HTERT RPE-1 (cell line): ENCODE data around the gene ACOX3.
"Not testable (repeated sequence)": the region's sequence is repeated elsewhere in the genome, so short reads cannot be mapped to it uniquely, and the experiment has no call there.

Experiments
- in situ Hi-C: fragments of 300-500 bp; cut with MboI; formaldehyde crosslinking; loops from 4 replicates; pipeline ENCODE4 v1.14.3; 2020; ENCODE audit warnings: low sequenced_read_pairs

The ACOX3 gene

DNA sequence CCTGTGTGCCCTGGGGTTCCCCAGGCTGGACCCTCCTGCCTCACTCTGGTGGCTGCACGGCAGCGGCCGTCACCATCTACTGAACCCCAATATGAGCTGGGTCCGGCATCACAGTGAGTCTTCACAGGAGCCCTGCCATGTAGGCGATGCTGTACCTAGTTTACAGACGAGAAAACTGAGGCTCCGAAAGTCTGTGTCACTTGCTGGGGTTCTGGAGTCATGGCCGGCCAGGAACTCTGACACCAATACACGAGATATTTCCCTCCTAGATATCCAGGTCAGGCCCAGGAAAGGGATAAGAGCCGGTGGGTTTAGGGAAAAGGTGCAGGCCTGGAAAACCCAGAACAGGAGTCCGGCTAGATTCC lies 96.6 kb downstream of the ACOX3 start:
- in situ Hi-C loops, result no loop called here

DNA sequence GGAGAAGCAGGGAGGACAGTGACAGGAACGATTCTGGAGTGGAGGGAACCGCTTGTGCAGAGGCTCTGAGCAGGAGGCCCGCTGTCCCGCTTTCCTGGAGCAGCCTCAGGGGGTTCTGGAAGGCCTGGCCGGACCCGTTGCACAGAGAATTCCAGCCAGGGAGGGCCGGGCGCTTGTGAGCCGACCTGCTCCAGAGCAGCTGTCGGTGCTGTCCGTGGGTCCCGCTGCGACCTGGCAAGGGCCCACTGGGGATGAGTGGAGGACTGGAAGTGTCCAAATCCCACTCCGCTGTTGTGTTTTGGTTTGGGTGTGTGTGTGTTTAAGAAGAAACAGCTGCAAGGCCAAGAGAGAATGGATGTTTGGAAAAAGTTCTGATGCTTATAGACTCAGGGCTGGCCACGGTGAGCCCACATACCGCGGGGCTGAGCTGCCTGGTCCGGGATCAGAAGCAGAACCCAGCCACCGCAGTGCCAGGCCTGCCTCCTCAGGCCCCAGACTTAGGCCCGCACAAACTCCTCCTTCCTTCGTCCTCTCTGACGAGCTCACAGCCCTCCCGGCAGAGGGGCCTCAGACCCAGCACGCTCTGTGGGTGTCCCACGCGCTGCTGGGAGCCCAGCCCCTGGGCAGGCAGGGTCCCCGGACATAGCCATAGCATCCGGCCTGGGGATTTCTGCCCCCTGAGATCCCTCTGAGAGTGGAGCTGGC lies 97.1 kb downstream of the ACOX3 start:
- in situ Hi-C loops, result no loop called here

DNA sequence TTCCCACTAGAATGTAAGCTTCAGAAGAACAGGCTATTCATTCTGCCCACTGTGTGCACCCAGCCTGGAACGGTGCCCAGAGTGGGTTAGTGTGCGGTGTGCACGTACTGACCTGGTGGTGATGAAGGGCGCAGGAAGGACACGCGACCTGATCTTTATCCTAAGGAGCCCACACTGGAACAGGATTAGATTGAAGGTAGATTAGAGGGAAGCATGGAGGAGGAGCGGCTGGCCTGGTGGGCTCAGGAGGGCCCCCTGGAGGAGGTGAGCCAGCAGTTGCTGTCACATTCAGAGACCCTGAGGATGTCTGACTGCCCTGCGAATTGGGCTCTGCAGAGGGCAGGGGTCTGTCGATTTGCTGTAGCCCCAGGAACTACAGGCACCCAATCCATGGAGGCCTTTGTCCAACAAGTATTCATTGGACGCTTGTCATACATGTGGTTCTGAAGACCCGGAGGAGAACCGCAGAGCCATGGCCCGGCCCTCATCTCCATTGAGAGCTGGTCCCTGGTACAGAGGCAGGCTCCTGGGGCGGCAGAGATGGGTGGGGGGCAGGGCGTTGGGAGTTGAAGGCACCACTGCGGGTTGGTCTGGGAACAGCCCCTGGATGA lies 97.8 kb downstream of the ACOX3 start:
- in situ Hi-C loops, result no loop called here

DNA sequence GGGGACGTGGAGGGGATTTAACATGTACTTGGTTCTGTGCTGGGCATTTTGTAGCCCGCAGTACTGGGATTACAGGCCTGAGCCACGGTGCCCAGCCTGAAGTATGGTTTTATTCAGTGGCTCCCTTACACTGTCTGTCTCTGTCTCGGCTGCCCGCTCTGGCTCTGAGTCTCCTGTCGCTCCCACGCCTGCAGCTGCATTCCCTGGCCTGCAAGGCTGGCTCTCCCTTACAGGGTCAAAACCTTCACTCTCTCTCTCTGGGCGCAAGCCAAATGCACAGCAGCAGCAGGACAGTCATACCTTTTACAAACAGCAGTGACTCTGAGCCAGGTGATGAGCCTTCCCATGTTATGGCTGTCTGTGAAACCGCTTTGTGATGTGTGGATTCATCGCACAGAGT lies 98.8 kb downstream of the ACOX3 start:
- in situ Hi-C loops, result no loop called here

DNA sequence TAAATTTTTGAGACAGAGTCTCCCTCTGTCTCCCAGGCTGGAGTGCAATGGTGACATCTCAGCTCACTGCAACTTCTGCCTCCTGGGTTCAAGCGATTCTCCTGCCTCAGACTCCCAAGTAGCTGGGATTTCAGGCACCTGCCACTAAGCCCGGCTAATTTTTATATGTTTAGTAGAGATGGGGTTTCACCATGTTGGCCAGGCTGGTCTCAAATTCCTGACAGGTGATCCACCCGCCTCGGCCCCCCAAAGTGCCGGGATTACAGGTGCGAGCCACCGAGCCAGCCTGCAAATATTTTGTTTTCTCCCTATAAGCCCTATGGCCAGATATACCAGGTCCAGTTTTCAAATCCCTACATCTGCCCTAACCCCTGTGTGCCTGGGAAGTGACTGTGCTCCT lies 99.2 kb downstream of the ACOX3 start:
- in situ Hi-C loops, result not testable (repeated sequence)

DNA sequence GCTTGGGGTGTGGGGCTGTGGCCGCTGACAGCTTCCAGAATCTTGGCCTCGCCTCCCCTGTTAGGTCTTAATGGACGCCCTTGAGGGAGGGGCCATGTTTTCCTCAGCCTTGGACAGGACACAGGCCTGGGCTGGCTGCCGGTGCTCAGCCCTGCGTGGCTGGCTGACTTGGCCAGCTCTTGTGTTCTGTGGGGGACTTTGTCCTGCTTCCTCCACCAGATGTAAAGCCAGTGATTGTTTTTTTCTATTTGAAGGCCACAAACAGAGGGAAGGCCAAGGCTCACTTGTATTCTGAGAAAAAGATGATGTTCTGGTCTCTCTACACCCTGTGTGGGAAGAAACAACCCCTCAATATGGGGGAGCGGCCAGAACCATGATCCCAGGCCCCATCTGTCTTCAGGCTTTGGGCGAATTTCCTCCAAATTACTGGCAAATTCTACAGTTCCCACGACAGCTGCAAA lies 99.7 kb downstream of the ACOX3 start:
- in situ Hi-C loops, result no loop called here

DNA sequence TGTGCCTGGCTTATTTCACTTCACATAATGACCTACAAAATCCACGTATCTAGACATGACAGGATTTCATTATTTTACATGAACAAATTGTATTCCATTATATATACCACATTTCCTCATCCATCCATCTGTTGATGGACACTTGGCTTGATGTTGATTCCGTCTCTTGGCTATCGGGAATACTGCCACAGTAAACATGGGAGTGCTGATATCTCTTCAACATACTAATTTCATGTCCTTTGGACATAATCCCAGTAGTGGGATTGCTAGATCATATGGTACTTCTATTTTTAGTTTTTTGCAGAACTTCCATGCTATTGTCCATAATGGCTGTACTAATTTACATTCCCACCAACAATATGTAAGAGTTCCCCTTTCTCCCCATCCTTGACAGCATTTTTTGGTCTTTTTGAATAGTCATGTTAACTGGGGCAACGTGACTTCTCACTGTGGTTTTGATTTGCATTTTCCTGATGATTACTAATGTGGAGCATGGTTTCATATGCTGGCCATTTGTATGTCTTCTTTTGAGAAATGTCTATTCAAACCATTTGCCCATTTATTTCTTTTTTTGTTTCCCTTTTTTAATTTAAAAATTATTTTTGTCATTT lies 102.1 kb downstream of the ACOX3 start:
- in situ Hi-C loops, result no loop called here

DNA sequence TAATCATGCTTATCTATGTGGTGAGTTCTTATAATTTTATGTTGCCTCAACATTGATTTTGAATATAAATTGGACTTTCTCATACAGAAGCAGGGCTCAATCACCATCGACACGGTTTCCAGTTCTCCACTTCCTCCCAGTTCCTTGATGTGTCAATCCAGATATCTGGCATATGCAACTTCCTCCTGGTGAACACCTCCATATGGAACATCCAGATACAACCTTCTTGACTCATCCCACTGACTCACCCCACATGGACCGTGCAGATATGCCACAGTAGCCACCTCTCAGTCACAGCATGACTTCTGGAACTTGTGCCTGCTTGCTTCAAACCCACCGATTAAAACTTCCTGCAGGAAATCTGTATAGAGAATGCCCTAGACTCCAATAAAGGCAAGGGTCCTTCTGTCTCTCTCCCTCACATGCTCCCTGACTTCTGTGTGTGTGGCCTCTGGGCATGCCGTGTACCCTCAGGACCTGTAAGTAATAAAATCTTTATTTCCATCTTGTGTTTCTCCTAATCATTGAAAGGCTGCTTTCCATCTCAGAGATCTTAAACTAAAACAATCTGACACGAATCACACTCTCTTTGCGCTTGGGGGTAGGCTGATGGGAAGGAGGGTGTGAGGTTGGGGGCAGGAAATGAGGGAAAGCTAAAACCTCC lies 104.0 kb downstream of the ACOX3 start:
- in situ Hi-C loops, result no loop called here

DNA sequence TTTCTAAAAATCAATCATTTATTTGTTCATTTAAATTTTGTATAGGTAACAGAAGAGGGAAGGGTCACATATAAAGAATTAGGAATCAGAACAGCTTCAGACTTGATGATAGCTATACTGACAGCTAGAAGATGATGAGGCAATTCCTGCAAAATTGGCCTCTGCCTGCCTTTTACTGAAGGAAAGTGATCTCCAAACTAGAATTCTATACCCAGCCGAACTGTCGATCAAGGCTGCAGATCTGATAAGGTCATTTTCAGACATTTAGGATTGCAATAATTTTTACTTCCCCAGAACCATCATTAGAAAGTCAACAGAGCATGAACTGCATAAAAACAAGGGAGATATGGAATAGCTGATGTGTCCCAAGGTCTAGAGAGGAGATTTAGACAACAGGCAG lies 104.7 kb downstream of the ACOX3 start:
- in situ Hi-C loops, result no loop called here

DNA sequence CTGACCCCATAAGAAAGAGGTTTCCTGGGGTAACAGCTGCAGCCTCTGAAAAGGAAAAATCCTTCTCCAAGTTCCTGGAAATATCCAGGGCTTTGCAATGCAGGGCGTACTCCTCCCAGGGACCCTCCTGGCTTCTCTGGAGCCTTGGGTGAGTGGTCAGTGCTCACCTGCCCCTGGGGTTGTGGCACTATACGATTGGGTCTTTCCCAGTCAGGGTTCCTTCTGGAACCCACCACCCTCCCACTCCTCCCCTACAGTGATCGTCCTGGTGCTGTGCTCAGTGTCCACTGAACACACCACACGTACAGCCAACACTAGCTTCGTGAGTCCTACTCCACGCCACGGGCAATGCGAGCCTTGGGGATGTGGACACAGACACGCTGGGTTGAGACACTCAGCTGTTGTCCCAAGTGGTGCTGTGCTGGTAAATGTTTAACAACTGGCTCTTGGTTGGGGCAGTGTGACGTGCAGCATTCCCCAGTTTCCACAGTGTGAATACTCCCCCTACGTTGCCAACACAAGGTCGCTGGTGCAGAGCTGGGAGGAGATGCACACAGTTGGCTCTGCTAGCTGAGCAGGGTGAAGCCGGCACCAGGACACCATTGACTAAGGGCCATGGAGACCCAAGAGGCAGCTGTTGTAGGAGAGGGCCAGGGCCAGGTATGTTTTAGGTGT lies 105.6 kb downstream of the ACOX3 start:
- in situ Hi-C loops, result no loop called here

DNA sequence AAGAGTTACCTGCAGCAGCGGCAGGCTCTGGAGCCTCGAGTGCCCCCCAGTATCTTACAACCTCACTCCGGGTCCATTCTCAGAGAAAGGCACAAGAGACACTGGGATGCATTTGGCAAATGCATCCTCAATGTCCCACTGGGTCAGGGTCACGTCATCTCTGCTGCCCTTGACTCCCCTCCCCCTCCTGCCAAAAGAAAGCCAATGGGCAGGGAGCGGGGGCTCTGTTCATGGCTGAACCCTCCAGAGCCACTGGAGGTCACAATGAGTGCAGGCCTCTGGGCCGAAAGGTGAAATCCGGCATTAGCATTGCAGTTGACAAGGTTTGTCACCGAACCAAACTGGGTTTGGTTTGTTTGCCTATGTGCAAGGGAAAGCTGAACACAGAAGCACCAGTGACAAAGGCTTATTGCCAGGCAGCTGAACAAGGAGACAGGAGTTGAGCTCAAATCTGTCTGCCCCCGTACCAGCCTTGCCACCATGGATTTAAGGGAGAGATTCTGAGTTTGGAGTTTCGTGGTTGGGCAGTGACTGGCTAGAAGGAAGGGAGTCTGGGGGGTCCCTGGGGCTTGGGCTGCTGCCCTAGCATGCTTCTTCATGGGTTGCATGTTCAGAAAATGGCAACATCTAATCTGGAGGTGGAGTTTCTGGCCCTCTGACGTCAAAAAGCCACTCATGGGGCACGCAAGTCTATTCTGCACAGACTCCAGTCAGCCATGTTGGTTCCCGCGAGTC lies 106.6 kb downstream of the ACOX3 start:
- in situ Hi-C loops, result no loop called here

DNA sequence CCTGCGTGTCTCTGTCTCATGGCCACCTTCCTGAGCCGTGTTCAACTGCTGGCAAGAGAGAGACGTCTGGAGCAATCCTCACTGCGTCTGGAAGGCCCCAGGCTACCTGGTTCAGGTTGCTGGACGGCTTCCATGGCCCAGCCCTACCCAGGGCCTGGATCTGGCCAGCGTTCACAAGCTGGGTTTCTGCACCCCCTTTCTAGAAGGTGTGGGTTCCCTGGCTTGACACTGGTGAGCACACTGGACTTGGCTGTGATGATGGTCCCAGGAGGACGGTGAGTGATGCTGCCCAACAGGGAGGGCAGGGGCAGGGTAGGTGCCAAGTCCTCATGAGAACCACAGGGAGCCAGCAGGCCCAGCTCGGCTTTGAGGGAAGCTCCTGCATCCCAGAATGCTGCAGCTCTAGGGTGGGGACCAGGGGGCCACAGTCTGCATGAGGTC lies 107.6 kb downstream of the ACOX3 start:
- in situ Hi-C loops, result no loop called here

DNA sequence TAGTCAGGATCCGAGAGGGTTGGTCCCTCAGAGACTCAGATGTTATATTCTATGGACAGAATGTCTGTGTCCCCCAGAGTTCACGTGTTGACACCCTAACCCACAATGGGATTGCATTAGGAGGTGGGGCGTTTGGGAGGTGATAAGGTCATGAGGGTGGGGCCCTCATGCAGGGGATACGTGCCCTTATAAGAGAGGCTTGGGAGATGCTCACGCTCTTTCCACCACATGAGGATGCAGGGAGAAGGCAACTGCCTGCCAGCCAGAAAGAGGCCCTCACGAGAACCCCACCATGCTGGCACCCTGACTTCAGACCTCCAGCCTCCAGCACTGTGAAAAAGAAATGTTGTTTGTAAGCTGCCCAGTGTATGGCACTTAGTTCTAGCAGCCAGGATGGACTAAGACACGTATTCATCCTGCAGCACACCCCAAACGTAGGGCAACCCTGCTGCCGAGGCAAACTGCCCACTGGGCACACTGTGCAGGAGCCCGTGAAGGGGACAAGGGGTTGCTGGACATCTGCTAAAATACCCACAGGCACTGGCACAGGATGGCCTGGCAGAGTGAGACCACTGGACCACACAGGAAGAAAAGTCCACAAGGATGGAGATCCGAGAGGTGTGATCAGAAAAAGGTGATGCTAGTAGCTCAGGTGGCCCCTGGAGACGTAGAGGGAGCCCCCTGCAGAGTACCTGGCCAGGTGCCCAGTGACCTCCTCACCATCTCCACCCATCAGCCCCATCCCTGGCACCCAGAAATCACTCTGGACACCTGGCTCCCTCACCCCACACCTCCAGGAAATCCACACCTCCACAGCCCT lies 108.3 kb downstream of the ACOX3 start:
- in situ Hi-C loops, result no loop called here

DNA sequence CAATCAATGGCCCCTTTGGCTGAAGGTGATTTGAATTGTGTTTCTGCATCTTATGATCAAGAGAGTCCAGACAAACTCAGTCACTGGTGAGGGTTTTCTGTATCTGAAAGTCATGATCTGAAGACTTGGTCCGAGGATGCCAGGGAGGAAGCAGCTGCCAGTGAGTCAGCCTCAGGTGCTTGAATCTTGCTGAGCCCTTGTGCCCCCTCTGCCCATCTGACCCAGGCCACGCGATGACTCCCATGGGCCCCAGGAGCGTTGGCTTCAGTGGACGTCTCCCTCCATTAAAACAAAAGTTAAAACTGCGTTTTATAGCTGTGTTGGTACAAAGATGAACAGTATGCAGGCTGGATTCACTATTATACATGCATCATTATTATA lies 109.0 kb downstream of the ACOX3 start:
- in situ Hi-C loops, result no loop called here

DNA sequence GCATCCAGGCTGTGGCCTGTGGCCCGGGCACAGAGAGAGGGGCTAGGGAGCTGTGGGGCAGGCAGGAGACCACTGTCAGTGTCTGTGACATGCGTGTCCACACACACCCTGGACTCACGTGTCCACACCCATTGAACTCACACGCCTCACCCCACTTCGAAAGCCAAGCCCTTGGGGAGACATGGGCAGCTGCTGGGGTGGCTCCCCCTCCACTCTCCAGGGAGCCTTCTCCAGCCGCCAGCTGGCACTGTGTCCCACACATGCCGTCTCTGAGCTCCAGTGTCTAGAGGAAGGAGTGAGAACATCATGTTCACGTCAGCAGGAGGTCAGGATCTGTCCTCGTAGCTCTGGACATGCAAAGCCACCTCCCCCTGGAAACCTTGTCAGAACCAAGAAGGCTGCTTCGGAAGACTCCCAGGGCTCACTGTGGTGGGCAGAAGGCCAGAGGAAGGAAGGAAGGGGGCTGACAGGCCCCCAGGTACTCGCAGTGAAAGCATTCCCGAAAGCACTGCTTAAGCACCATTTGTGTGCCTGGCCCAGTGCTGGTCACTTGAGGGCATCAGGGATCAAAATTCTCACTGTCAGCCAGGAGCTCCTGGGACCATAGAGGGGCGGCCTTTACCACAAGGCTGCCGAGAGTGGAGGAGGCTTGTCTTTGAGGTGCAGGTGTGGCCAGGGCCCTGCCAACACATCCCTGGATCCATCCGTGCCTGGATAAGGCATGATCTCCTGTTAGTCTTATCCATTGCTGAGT lies 109.5 kb downstream of the ACOX3 start:
- in situ Hi-C loops, result no loop called here

DNA sequence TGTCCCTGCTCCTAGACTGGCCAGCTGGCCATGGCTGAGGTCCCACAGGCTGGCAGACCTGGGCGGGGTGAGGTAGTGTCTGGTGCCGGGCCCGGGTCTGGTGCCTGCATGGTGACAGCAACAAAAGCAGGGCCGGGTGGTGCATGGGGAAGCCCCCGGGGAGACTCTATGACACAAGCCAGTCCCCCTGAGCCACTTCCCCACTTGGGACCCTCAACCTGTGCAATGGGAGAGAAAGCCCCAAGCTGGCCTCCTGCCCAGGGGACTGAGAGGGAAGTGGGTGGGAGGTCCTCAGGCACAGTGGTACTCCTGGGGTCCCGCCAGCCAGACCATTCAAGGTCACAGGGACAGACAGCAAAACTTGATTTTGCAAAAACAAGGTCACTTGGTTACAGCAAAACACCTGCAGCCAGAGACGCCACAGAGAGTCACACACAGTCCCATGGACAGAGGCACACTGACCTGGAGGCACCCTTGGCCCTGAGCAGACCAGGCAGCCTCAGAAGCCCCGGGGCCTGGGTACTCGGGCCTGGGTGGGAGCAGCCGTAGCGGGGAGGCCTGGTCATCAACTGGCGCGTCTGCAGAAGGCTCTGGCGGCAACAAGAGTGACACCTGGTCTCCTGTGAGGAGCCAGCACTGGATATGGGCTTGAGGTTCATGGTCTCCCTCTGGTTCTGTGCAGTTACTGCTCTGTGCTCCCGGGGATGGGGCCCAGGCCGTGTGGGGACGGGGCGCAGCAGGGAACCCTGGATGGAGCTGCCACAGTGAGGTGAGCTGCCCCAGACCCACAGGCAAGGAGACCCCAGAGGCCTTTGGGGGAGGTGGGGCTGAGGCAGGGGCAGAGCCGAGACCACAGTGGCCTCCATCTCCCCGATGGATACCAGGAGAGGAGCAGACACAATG lies 110.4 kb downstream of the ACOX3 start:
- in situ Hi-C loops, result no loop called here

DNA sequence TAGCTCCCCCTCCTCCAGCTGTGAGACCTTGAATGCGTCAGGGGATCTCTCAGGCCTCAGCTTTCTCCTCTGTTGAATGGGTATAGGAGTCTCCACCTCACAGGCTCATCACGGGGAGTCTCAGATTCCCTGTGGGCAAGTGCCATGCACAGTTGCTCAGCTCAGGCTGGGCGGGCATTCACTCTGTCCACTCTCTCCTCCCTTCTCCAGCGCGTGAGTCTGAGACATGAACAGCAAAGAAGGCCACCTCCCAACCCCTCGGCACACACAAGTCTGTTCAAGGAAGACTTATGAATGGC lies 111.0 kb downstream of the ACOX3 start:
- in situ Hi-C loops, result no loop called here

DNA sequence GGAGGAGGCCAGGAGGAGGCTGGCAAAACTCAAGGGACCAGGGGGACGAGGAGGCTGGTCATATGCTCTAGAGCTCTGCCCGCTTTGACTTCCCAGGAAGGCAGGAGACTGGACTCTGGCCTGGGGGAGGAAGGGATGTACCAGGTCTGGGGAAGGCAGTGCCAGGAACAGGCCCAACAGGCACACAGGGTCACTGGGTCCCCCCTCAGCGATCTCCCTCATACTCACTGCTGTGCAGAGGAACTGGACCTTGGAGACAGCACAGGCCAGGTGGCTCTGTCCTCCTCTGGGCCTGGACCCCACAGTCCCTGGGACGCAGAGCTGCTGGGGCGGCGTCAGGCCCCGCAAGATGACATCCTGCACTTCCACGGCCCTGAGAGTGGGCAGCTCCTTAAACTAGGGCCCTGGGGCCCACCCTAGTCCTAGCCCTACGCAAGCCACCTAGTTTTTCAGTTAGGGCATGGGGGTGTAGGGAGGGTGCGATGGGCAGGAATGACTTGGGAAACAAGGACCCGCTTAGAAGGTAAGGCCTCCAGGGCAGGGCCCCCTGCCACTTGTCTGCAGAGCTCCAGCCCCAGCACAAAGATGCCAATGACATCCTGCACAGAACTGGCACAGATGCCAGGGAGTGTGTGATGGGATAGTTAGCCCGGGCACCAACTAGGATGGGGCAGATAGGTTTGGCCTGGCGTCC lies 111.5 kb downstream of the ACOX3 start:
- in situ Hi-C loops, result no loop called here
